Iris pigment epithelial cell (primary cell): Measurements from ENCODE around the gene DLX2.
"Not testable (repeated sequence)": the region's sequence is repeated elsewhere in the genome, so short reads cannot be mapped to it uniquely, and the experiment has no call there.

Experiments
- DNase-seq: peaks from one replicate; pipeline ENCODE4 v3.0.0-alpha.2; 2011; ENCODE audit warnings: low read depth

Gene DLX2

GRCh38 chr2:172102391-172103359 lies at the start of gene DLX2:
Gene DLX2 (minus strand): TSS chr2:172102900. CDS start chr2:172102538, 362 bp downstream.
- peak; percentile 77 for DNase-seq

- DNase-seq: peak; percentile 7
These were observed 45.4 kb upstream of the DLX2 start for GRCh38 chr2:172147944-172148650.

- no peak for DNase-seq
These were observed 41.1 kb upstream of the DLX2 start for GRCh38 chr2:172143817-172144216.

GRCh38 chr2:172138727-172139126 lies 36.0 kb upstream of the DLX2 start:
- not testable (repeated sequence) for DNase-seq

GRCh38 chr2:172137943-172138342 lies 35.2 kb upstream of the DLX2 start:
- DNase-seq: no peak

- DNase-seq: no peak
These were observed 34.4 kb upstream of the DLX2 start for GRCh38 chr2:172137109-172137508.

- DNase-seq: no peak
These were observed 32.7 kb upstream of the DLX2 start for GRCh38 chr2:172135446-172135845.

- no peak for DNase-seq
These were observed 31.6 kb upstream of the DLX2 start for GRCh38 chr2:172134270-172134669.

GRCh38 chr2:172131713-172132555 lies 29.2 kb upstream of the DLX2 start:
- no peak for DNase-seq

GRCh38 chr2:172129404-172129803 lies 26.7 kb upstream of the DLX2 start:
- DNase-seq: no peak

GRCh38 chr2:172128484-172128883 lies 25.8 kb upstream of the DLX2 start:
- DNase-seq: no peak

- DNase-seq: no peak
These were observed 17.4 kb upstream of the DLX2 start for GRCh38 chr2:172120118-172120517.

- DNase-seq: peak; percentile 81
These were observed 16.4 kb upstream of the DLX2 start for GRCh38 chr2:172119089-172119488.

- DNase-seq: no peak
These were observed 13.4 kb upstream of the DLX2 start for GRCh38 chr2:172116107-172116506.

GRCh38 chr2:172114579-172114978 lies 11.9 kb upstream of the DLX2 start:
- no peak for DNase-seq

GRCh38 chr2:172114176-172114575 lies 11.5 kb upstream of the DLX2 start:
- not testable (repeated sequence) for DNase-seq

GRCh38 chr2:172113617-172114016 lies 10.9 kb upstream of the DLX2 start:
- DNase-seq: peak; percentile 56

- no peak for DNase-seq
These were observed 7.5 kb upstream of the DLX2 start for GRCh38 chr2:172109988-172110811.

GRCh38 chr2:172109256-172109987 lies 6.7 kb upstream of the DLX2 start:
- DNase-seq: no peak

- DNase-seq: no peak
These were observed 5.9 kb upstream of the DLX2 start for GRCh38 chr2:172108587-172108930.
